Activated gamma-delta T cell treated with Interleukin-2 at 50 U/mL for 16 hours (primary cell): ENCODE data around the gene RAB35.

Source experiments
- DNase-seq: peaks from one replicate; pipeline ENCODE4 v3.0.0-alpha.2; 2020

The RAB35 gene

DNA sequence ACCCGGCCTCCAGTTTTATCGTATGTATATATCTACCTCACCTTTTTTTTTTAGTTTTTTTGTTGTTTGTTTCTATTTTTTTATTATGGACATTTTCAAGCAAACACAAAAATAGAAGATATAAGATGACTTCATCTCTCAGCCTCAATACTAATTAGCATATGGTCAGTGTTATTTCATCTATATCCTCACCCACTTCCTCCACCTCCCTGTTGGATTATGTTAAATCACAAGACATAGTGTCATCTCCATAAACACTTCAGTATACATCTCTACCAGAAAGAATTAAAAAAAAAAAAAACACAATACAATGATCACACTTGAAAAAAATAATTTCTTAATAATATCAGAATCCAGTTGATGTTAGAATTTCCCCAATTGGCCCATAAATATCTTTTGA is 34.9 kb downstream of the RAB35 start:
- no peak for DNase-seq

GRCh38 chr12:120079411-120080400 is 36.8 kb downstream of the RAB35 start:
- DNase-seq = no peak

- DNase-seq = no peak
These were observed 37.7 kb downstream of the RAB35 start for GRCh38 chr12:120078868-120079267.

- no peak for DNase-seq
These were observed 39.3 kb downstream of the RAB35 start for GRCh38 chr12:120077260-120077659.

- no peak for DNase-seq
These were observed 39.9 kb downstream of the RAB35 start for GRCh38 chr12:120076651-120077050.

GRCh38 chr12:120075034-120075616 is 41.4 kb downstream of the RAB35 start:
- no peak for DNase-seq

GRCh38 chr12:120072472-120073249 is 43.9 kb downstream of the RAB35 start:
- no peak for DNase-seq

DNA sequence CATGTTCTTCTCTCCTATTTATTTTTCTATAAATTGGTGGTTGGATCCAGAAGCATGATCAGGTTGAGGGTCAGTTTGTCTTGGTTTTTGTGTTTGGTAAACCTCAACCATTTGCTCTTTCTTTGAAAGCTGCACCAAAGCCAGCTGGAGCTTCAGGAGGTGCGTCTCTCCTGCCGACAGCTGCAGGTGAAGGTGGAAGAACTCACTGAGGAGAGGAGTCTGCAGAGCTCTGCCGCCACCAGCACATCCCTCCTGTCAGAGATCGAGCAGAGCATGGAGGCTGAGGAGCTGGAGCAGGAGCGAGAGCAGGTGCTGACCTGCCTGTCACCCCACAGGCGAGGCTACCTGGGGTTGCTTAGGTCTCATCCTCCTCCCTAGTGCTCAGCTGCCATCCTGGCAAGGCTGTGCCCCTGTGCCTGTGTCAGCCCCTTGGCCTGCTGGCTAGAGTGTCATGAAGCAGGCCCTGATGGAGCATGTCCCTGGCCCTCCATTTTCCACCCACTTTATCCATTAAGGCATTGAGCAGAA is 45.0 kb downstream of the RAB35 start:
- DNase-seq = no peak

DNA sequence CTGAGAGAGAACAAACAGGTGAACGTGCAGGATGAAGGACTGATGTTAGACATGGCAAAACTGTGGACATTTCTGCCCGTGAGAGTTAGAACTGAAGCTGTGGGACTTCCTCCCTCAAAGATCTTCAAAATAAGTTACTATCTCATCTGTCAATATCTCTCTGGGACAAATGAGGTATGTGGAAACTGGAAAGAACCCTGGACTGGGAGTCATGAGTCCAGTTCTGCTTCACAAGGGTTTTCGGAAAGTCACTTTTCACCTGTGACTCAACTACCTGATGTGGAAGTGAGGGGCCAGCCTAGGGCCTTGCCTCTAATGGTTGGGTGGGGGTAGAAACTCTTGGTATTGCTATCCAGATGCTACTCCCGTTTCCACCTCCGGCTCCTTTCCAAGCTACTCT is 47.3 kb downstream of the RAB35 start:
- no peak for DNase-seq

GRCh38 chr12:120067901-120068300 is 48.7 kb downstream of the RAB35 start:
- DNase-seq = no peak

DNA sequence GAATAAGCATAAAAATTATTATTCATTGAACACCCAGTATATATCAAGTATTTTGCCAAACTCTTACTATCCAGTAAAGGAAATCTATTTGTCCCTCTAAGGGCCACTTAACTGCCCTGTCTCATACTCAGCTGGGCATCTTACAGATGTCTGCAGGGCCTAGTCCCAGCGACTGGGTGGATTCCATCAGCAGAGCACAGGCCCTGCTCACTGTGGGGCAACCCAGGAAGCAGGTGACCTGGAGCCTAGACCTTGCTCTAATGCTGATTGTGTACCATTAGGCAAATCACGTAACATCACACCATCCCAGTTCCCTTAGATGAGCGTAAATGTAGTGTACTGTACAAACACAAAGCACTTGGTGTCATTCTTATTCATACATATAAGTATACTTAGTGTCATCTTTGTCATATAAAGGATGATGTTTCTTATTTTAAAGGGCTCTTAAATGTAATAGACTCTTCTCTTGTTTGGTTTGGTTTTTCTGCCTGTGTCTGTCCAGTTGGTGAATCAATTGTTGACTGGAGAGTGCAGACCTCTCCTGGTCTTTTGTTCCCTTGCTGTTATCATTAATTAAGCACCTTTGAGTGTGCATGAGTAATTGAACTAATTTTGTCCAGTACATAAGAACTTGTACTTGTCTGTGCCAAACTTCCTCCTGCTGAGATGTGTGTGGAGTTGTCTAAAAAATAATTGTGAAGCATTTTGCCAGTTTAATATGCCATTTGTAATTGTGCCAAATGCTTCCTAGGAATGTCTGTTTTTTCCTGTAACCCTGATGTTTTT is 49.3 kb downstream of the RAB35 start:
- DNase-seq = no peak

DNA sequence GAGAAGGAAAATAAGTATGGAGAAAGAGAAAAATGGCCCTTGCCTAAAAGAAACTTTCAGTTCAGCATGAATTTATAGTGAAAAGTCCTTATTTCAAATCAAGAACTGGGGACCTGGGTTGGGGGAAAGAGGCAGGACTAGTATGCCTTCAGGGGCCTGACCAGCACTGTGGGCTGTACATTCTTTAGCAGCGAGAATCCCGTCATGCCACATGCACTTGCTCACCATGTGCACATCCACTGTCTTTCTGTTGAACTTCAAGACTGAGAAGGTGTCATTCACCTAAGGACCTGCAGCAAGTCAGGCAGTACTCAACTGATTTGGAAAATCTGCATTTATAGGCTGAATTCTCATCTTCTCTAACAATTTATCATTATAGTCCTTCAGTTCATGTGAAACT is 50.2 kb downstream of the RAB35 start:
- DNase-seq = no peak

GRCh38 chr12:120065472-120065871 is 51.1 kb downstream of the RAB35 start:
- DNase-seq = no peak

- no peak for DNase-seq
These were observed 52.3 kb downstream of the RAB35 start for GRCh38 chr12:120064054-120064940.

DNA sequence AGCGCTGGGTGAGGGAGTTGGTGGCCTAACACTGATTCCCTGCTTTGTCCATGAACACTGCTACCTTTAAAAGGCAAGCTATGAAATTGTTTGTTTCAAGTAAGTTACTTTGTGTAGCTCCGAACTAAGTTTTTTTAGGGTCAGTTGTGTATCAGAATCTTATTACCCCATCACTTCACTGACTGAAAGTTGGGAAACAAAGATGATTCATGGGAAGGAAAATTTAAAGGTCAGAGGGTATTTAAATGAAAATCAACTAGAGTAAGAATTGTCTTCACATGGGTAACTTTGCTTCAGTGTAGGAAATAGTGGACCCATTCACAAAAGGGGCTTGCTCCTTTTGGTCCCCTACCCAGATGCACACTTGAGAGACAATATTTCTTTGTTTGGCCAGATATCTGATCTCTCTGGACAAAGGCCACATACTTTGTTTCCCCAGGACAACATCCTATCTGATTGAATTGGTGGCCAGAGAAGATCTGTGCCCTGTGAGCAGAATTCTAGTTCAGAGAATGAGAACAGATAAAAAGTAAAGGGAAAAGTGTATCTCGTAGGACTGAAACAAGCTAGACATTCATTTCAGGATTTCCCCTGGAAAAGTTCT is 53.5 kb downstream of the RAB35 start:
- no peak for DNase-seq

- no peak for DNase-seq
These were observed 54.9 kb downstream of the RAB35 start for GRCh38 chr12:120061575-120062214.

GRCh38 chr12:120060717-120061116 is 55.8 kb downstream of the RAB35 start:
- no peak for DNase-seq

GRCh38 chr12:120060196-120060595 is 56.4 kb downstream of the RAB35 start:
- no peak for DNase-seq

GRCh38 chr12:120056739-120057138 is 59.8 kb downstream of the RAB35 start:
- DNase-seq = no peak

GRCh38 chr12:120055231-120056000 is 61.1 kb downstream of the RAB35 start:
- DNase-seq = no peak
